ENCODE measurements around the gene ST6GALNAC3. TPM values are rescaled to one million over a fixed set of nuclear protein-coding genes. Genes with fewer than 3 reads are reported as not detected.
"Not testable (repeated sequence)": the region's sequence is repeated elsewhere in the genome, so short reads cannot be mapped to it uniquely, and the experiment has no call there.

The ST6GALNAC3 gene
- total RNA-seq, 2 donors from 2014 or later: 6.3 to 7.6 TPM

- Mint-ChIP-seq H3K9me3 (peaks cover 13% of the 10 kb centered on the region), H3K27ac (no peak overlapping the region), H3K4me3 (no peak overlapping the region), H3K36me3 (ENCODE audit: low read depth) (no peaks in the 10 kb centered on the region), H3K4me1 (peaks cover 10% of the 10 kb centered on the region), H3K27me3 (ENCODE audit: insufficient read depth) (no peaks in the 10 kb centered on the region)
- peaks cover 10% of the 10 kb centered on the region for H3K4me1 ChIP-seq (ENCODE audit: control insufficient read depth, insufficient read depth, low read length)
- no peak for DNase-seq
- no peak overlapping the region for H3K27ac ChIP-seq (ENCODE audit: low read depth, low read length)
- H3K4me3 ChIP-seq (ENCODE audit: low read length): no peak overlapping the region
- no peak for TF ChIP-seq CTCF (conservative IDR thresholded peaks at IDR 0.05)
- 86 to 100% methylated on average over 1 of the region's 1 CpG for WGBS, 2 experiments (ENCODE audit: insufficient coverage in 1 of 2, insufficient read length in 1 of 2)
- no peak overlapping the region for H3K9ac ChIP-seq (ENCODE audit: extremely low read depth, low read length, poor library complexity, severe bottlenecking)
- no peaks in the 10 kb centered on the region for H3K36me3 ChIP-seq (ENCODE audit: control insufficient read depth, insufficient read depth, low read length)
- no peaks in the 10 kb centered on the region for H3K27me3 ChIP-seq (ENCODE audit: control insufficient read depth, insufficient read depth, low read length, poor library complexity, severe bottlenecking)
- no peaks in the 10 kb centered on the region for H3K9me3 ChIP-seq (ENCODE audit: control insufficient read depth, low read length)
Observed at GRCh38 chr1:76110666-76111065, 36.1 kb downstream of the ST6GALNAC3 start.

DNA sequence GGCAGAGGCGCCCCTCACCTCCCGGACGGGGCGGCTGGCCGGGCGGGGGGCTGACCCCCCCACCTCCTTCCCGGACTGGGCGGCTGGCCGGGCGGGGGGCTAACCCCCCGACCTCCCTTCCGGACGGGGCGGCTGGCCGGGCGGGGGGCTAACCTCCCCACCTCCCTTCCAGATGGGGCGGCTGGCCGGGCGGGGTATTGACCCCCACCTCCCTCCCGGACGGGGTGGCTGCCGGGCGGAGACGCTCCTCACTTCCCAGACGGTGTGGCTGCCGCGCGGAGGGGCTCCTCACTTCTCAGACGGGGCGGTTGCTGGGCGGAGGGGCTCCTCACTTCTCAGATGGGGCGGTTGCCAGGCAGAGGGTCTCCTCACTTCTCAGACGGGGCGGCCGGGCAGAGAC, 37.8 kb downstream of the ST6GALNAC3 start:
- peaks cover 13% of the 10 kb centered on the region for H3K9me3 Mint-ChIP-seq
- H3K27me3 ChIP-seq (ENCODE audit: control insufficient read depth, insufficient read depth, low read length, poor library complexity, severe bottlenecking); H3K36me3 Mint-ChIP-seq (ENCODE audit: low read depth); H3K27me3 Mint-ChIP-seq (ENCODE audit: insufficient read depth); H3K9me3 ChIP-seq (ENCODE audit: control insufficient read depth, low read length); H3K27ac Mint-ChIP-seq; H3K4me3 Mint-ChIP-seq; H3K4me3 ChIP-seq (ENCODE audit: low read length); H3K9ac ChIP-seq (ENCODE audit: extremely low read depth, low read length, poor library complexity, severe bottlenecking); DNase-seq; H3K36me3 ChIP-seq (ENCODE audit: control insufficient read depth, insufficient read depth, low read length); H3K27ac ChIP-seq (ENCODE audit: low read depth, low read length); H3K4me1 ChIP-seq (ENCODE audit: control insufficient read depth, insufficient read depth, low read length): not testable (repeated sequence)
- H3K4me1 Mint-ChIP-seq: peaks cover 10% of the 10 kb centered on the region
- 93% methylated on average over 35 of the region's 35 CpGs; no CpG with 5 or more reads in 1 of the 2 experiments for WGBS, 2 experiments (ENCODE audit: insufficient coverage in 1 of 2, insufficient read length in 1 of 2)

GRCh38 chr1:76113446-76113845, 38.9 kb downstream of the ST6GALNAC3 start:
- no peaks in the 10 kb centered on the region for H3K36me3 ChIP-seq (ENCODE audit: control insufficient read depth, insufficient read depth, low read length)
- TF ChIP-seq CTCF (conservative IDR thresholded peaks at IDR 0.05): no peak

DNA sequence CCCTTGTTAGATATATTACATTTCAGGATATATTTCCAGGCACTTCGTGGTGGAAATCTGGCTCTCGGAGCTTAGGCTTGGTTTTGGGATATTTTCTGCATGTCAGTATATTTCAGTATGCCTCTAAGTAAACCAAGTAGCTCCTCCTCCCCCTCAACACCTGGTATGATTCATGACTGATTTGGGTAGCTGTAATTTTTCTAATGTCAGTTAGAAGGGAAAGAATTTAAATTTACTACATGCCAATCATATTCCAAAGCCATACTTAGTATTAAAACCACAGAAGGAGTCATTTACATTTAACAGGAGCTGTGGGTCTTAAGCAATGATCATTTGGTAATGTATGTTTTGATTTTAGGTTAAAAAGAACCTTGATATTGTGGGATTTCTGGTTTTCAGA, 40.6 kb downstream of the ST6GALNAC3 start:
- no peak overlapping the region for H3K4me3 Mint-ChIP-seq
- DNase-seq: no peak
- WGBS, 2 experiments (ENCODE audit: insufficient coverage in 1 of 2, insufficient read length in 1 of 2): 94 to 100% methylated on average over 2 of the region's 2 CpGs
- Histone ChIP-seq H3K4me3 (ENCODE audit: low read length) (no peak overlapping the region), H3K36me3 (ENCODE audit: control insufficient read depth, insufficient read depth, low read length) (no peaks in the 10 kb centered on the region), H3K27me3 (ENCODE audit: control insufficient read depth, insufficient read depth, low read length, poor library complexity, severe bottlenecking) (no peaks in the 10 kb centered on the region), H3K9me3 (ENCODE audit: control insufficient read depth, low read length) (no peaks in the 10 kb centered on the region), H3K27ac (ENCODE audit: low read depth, low read length) (no peak overlapping the region), H3K9ac (ENCODE audit: extremely low read depth, low read length, poor library complexity, severe bottlenecking) (no peak overlapping the region), H3K4me1 (ENCODE audit: control insufficient read depth, insufficient read depth, low read length) (no peaks in the 10 kb centered on the region)
- TF ChIP-seq CTCF (conservative IDR thresholded peaks at IDR 0.05): no peak
- no peaks in the 10 kb centered on the region for H3K4me1 Mint-ChIP-seq
- H3K9me3 Mint-ChIP-seq: peaks cover 13% of the 10 kb centered on the region
- no peaks in the 10 kb centered on the region for H3K27me3 Mint-ChIP-seq (ENCODE audit: insufficient read depth)
- no peaks in the 10 kb centered on the region for H3K36me3 Mint-ChIP-seq (ENCODE audit: low read depth)
- no peak overlapping the region for H3K27ac Mint-ChIP-seq

More at GRCh38 chr1:76113446-76113845, 38.9 kb downstream of the ST6GALNAC3 start:
- Histone ChIP-seq H3K4me3 (ENCODE audit: low read length) (no peak overlapping the region), H3K27ac (ENCODE audit: low read depth, low read length) (no peak overlapping the region), H3K9ac (ENCODE audit: extremely low read depth, low read length, poor library complexity, severe bottlenecking) (no peak overlapping the region), H3K27me3 (ENCODE audit: control insufficient read depth, insufficient read depth, low read length, poor library complexity, severe bottlenecking) (no peaks in the 10 kb centered on the region), H3K9me3 (ENCODE audit: control insufficient read depth, low read length) (no peaks in the 10 kb centered on the region), H3K4me1 (ENCODE audit: control insufficient read depth, insufficient read depth, low read length) (peaks cover 3% of the 10 kb centered on the region)
- Mint-ChIP-seq H3K9me3 (peaks cover 13% of the 10 kb centered on the region), H3K4me3 (no peak overlapping the region), H3K27me3 (ENCODE audit: insufficient read depth) (no peaks in the 10 kb centered on the region), H3K36me3 (ENCODE audit: low read depth) (no peaks in the 10 kb centered on the region), H3K27ac (no peak overlapping the region), H3K4me1 (peaks cover 2% of the 10 kb centered on the region)
- no peak for DNase-seq
